Measurements from ENCODE around the gene HLA-DQB1.

The HLA-DQB1 gene

GRCh38 chr6:32615885-32616532, 50.4 kb downstream of the HLA-DQB1 start:
- in situ Hi-C loops (cut with MboI; ENCODE audit: low pct_unique_long_range_greater_than_20kb, low sequenced_read_pairs, unreplicated experiment), result no loop called here
- no peak for DNase-seq (ENCODE audit: low spot score)
- no peak for TF ChIP-seq CTCF (IDR thresholded peaks at IDR 0.05; ENCODE audit: extremely low read depth, insufficient read depth, missing control alignments)

GRCh38 chr6:32614366-32615081, 51.9 kb downstream of the HLA-DQB1 start:
- no peak for DNase-seq (ENCODE audit: low spot score)
- in situ Hi-C loops (cut with MboI; ENCODE audit: low pct_unique_long_range_greater_than_20kb, low sequenced_read_pairs, unreplicated experiment), result no loop called here
- no peak for TF ChIP-seq CTCF (IDR thresholded peaks at IDR 0.05; ENCODE audit: extremely low read depth, insufficient read depth, missing control alignments)

GRCh38 chr6:32613475-32613874, 53.0 kb downstream of the HLA-DQB1 start:
- no peak for TF ChIP-seq CTCF (IDR thresholded peaks at IDR 0.05; ENCODE audit: extremely low read depth, insufficient read depth, missing control alignments)
- in situ Hi-C loops (cut with MboI; ENCODE audit: low pct_unique_long_range_greater_than_20kb, low sequenced_read_pairs, unreplicated experiment), result no loop called here
- DNase-seq (ENCODE audit: low spot score), result no peak

DNA sequence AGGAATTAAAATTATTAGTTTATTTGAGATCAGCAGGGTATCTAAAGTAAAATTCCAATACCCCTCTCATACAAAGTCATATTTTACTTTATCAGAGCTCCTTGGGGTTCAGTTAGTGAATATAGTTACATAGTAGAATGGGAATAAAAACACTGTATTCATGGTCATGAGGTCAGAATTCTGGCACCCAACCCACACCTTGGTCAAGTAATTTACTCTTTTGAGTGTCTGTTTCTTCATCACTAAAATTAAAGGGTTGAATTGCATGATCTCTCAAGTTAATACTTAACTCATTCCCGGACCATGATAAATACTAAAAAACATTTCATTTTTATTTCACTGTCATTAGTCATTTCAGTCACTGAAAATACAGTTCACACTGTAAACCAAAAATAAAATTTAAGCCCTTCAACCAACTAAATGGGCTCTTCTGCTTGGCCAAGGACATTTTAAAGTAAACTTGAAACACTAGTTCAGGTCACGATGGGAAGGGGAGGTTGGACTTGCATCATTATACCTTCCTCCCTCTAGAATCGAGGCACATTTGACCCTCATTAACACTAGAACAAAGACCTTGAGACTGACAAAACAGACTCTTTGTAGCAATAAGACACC, 55.7 kb downstream of the HLA-DQB1 start:
- no peak for DNase-seq (ENCODE audit: low spot score)
- in situ Hi-C loops (cut with MboI; ENCODE audit: low pct_unique_long_range_greater_than_20kb, low sequenced_read_pairs, unreplicated experiment), result no loop called here
- no peak for TF ChIP-seq CTCF (IDR thresholded peaks at IDR 0.05; ENCODE audit: extremely low read depth, insufficient read depth, missing control alignments)

- no peak for TF ChIP-seq CTCF (IDR thresholded peaks at IDR 0.05; ENCODE audit: extremely low read depth, insufficient read depth, missing control alignments)
- in situ Hi-C loops (cut with MboI; ENCODE audit: low pct_unique_long_range_greater_than_20kb, low sequenced_read_pairs, unreplicated experiment), result no loop called here
Measured at GRCh38 chr6:32609731-32610640, 56.5 kb downstream of the HLA-DQB1 start.

More at GRCh38 chr6:32609731-32610640, 56.5 kb downstream of the HLA-DQB1 start:
- DNase-seq (ENCODE audit: low spot score), result peak; percentile 56
